Glomerular endothelial cell (primary cell): ENCODE results near the gene CLEC2B. TPM values are rescaled to one million over a fixed set of nuclear protein-coding genes. Genes with fewer than 3 reads are reported as not detected.

ENCODE experiments used
- DNase-seq: peaks from one replicate; pipeline ENCODE4 v3.0.0-alpha.2; 2011; ENCODE audit warnings: low read depth, low spot score; ENCODE audit errors: extremely low read depth
- total RNA-seq: library from RNA; depleted of rRNA; stranded (reverse); fragments of >200 nt; gene quantifications from 2 replicates; pipeline ENCODE4 v1.2.3, GENCODE V29; 2015

CLEC2B gene
- total RNA-seq, 1 donor from 2014 or later, result 31.2 TPM

DNA sequence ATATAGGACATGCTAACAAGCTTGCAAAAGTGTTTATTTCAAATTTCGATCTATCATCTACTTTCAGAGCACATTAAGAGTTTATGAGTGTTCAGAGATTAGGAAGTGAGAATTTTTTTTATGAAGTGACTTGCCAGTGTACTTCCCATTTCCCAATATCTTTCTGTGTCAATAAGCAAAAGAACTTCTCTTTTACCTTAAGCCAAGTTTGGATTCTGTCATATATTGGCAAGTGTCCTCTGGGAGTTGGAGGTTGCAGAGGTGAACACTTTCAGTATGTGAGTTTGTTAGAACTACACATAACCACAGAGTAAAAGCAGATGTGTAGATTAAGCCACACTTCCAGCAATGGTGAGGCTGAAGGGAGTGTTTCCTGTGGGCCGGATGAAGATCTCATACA lies 58.5 kb downstream of the CLEC2B start:
- no peak for DNase-seq

DNA sequence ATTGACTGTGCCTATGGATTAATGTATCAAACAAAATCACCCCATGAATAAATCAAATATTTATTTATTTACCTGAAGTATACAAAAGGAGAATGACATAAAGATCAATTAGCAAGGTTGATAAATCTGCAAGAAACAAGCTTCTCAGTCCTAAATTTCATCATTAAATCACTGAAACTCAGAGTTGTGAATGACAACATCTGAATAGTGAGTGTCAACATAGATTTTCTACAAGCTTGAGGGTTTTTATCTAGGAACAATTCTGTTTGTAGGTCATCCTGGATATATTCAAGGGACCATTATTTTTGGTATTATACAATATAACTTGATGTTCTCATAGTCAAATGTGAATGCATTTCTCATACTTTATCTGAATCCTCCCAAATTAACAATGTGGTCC lies 59.3 kb downstream of the CLEC2B start:
- DNase-seq, result no peak

DNA sequence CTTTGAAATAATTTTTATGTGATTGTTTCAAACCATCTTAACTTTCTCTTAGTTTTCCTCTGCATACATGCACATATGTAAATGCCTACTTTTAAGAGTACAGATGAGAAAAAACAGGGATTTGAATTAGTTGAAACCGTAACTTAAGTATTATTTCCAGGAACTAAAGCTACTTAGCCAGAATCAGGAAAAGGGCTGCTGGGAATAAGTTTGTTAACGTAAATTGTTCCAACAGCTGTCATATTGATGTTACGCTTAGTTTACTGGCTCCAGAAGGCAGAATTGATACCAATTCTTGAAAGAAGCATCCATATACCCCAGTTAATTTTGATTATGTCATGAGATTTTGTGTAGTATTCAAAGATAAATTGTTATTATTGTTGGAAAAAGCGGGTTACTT lies 59.8 kb downstream of the CLEC2B start:
- DNase-seq, result no peak

DNA sequence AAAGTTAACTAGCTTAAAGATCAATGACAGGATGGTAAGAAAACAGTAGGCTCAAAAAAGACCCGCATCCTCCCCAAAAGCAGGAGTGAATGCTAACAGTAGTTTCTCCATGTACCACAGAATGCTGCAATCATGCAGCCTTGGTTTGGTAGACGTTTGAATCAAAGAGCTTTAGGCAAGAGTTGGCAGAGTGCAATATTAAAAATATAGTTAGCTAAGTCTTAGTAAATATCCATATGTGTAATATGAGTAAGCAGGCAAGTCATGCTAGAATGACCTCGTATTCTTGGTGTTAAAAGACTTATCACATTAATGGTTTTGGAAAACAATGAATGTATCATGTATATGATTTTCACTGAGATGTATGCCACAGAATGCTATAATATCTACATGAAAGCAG lies 60.6 kb downstream of the CLEC2B start:
- DNase-seq, result no peak

DNA sequence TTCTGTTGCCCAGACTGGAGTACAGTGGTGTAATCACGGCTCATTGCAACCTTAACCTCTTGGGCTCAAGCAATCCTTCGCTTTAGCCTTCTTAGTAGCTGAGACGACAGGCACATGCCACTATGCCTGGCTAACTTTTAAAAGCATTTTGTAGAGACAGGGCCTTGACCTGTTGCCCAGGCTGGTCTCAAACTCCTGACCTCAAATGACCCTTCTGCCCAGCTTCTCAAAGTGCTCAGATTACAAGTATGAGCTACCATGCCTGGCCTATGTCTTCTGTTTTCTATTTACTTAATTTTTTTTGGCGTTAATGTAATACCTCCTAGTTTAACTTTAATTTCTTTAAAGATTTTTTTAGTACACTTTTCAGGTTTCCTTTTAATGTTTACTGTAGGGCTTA lies 62.4 kb downstream of the CLEC2B start:
- DNase-seq, result no peak

DNA sequence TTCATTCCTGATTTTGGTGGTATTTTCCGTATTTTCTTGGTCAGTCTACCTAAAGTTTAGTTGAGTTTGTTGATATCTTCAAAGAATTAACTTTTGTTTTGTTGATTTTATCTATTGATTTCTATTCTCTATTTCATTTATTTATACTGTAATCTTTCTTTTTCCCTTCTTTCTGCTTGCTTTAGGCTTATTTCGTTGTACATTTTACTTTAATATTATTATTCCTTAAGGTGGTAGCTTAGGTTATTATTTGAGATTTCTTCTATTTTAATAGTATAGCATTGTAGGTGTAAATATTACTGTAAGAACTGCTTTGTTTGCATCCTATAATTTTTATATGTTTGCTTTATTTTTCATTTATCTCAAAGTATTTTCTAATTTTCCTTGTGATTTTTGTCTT lies 63.3 kb downstream of the CLEC2B start:
- DNase-seq, result no peak

Other genes starting within 250 kb of the CLEC2B start
- 2.9 and 8.7 TPM in 2 replicates for gene CLEC2D, start 199.6 kb downstream of the CLEC2B start, total RNA-seq
- gene CLECL1, start 136.3 kb downstream of the CLEC2B start, total RNA-seq, result not detected in 2 replicates
- 16.9 and 32.5 TPM in 2 replicates for gene CD69, start 108.5 kb downstream of the CLEC2B start, total RNA-seq
- not detected in 2 replicates for gene KLRF1, start 41.9 kb downstream of the CLEC2B start, total RNA-seq
- gene KLRF2, start 12.1 kb upstream of the CLEC2B start, total RNA-seq, result not detected in 2 replicates
- gene CLEC2A, start 63.0 kb upstream of the CLEC2B start, total RNA-seq, result not detected in 2 replicates
- gene CLEC12A, start 102.1 kb upstream of the CLEC2B start, total RNA-seq, result not detected in 2 replicates
- 0.18 TPM in 1 of 2 replicates, not detected in the other for gene CLEC1B, start 129.8 kb upstream of the CLEC2B start, total RNA-seq
- gene CLEC12B, start 141.3 kb upstream of the CLEC2B start, total RNA-seq, result not detected in 2 replicates
- not detected in 2 replicates for gene CLEC9A, start 161.3 kb upstream of the CLEC2B start, total RNA-seq
- gene CLEC1A, start 229.6 kb upstream of the CLEC2B start, total RNA-seq, result 12.8 and 20.0 TPM in 2 replicates